ENCODE measurements around the gene METTL15.

DNA sequence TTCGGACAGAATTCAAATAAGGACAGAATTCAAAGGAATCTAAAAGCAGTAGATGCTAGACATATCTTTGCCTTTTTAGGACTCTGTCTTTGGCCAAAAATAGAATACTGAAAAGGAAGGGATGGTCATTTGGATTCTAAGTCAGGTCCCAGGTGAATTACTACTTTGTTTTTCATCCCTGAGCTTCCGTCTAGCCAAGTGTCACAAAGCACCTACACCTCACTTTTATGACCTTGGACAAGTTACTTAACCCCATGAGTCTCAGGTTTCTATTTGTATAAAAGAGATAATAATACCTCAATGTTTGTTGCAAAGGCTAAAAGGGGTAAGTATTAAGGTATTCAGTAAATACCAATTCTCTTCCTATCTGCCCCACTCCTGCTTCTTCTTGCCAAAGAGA, 7.5 kb upstream of the METTL15 start:
- TF ChIP-seq EZH2phosphoT487 (IDR thresholded peaks at IDR 0.05; ENCODE audit: borderline replicate concordance, low read depth, low read length), result no peak
- no peak for TF ChIP-seq CTCF (conservative IDR thresholded peaks at IDR 0.05; ENCODE audit: low read length)
